Measurements from ENCODE around the gene RUNX1. TPM values are rescaled to one million over a fixed set of nuclear protein-coding genes. Genes with fewer than 3 reads are reported as not detected.

Gene RUNX1
- total RNA-seq, result 17.9 and 31.2 TPM in 2 replicates

DNA sequence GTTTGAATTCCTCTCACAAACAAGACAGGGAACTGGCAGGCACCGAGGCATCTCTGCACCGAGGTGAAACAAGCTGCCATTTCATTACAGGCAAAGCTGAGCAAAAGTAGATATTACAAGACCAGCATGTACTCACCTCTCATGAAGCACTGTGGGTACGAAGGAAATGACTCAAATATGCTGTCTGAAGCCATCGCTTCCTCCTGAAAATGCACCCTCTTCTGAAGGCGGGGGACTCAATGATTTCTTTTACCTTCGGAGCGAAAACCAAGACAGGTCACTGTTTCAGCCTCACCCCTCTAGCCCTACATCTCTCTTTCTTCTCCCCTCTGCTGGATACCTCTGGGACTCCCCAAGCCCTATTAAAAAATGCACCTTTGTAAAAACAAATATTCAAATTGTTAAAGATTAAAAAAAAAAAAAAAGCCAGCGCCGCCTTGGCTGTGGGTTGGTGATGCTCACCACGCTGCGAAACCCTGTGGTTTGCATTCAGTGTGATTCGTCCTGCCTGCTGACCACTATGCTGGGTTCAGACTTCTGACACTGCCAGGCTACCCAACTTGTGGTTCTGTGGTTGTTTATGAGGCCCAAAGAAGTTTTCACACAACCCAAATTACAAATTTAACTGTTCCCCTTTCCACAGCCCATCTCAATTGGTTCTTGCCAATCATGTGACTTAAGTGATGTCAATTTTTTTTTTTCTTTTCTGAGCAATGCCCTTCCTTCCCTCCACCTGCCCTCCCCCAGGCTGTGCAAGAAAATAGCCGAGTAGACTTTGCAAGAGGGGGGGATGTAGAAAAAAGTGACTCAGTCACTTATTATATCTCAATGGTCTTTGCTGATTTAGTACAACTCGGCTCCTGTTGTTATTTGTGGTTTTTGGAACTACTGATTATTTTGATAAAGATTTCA is at the start of gene RUNX1:
TSS of gene RUNX1 (minus strand) at position 597 of the 912 bp plus-strand sequence.

Data from smooth muscle cell of bladder (primary cell).